SK-N-SH (cell line): ENCODE results near the gene DUS2. TPM values are rescaled to one million over a fixed set of nuclear protein-coding genes. Genes with fewer than 3 reads are reported as not detected.

Experiments used
- CTCF ChIA-PET: fragments of 300-600, 350-600 bp; formaldehyde crosslinking; extraction: SDS; loops from one replicate; lab custom pipeline; 2021; lab: Yijun Ruan, JAX
- POLR2A ChIA-PET: fragments of 350-600 bp; sonication (Branson Sonifier 250); formaldehyde crosslinking; extraction: SDS; loops from one replicate; lab custom pipeline; 2020; ENCODE audit warnings: antibody characterized with exemption, inconsistent platforms; lab: Yijun Ruan, JAX
- DNase-seq: peaks from one replicate; pipeline ENCODE4 v3.0.0; 2012
- H2AFZ ChIP-seq: fragments of 200-600 bp; sonication (generic); 2 replicates; pipeline ENCODE4 v1.8.1; 2016; ENCODE audit warnings: antibody characterized with exemption, mild to moderate bottlenecking, low read depth
- H3F3A ChIP-seq: fragments of 200-600 bp; sonication (generic); replicated peaks from 2 replicates; pipeline ENCODE3; 2016; ENCODE audit warnings: antibody characterized with exemption, mild to moderate bottlenecking; ENCODE audit not compliant: insufficient read depth
- H3K27ac ChIP-seq, 2 experiments: fragments of 200-500 bp in 1 of 2; fragments of 200-600 bp in 1 of 2; sonication (Bioruptor generic) in 1 of 2; sonication (generic), shearing (Covaris generic) in 1 of 2; 2 replicates each; pipeline versions ENCODE4 v1.5.1 to v1.6.1; 2014 to 2016; ENCODE audit warnings: low read depth in 2 of 2, inconsistent platforms in 1 of 2, low read length in 1 of 2, mild to moderate bottlenecking in 1 of 2, mixed read lengths in 1 of 2
- H3K27me3 ChIP-seq: fragments of 200-600 bp; sonication (generic), shearing (Covaris generic); 2 replicates; pipeline ENCODE4 v1.6.1; 2016; ENCODE audit warnings: mixed run types; ENCODE audit not compliant: insufficient read depth
- H3K36me3 ChIP-seq, 2 experiments: fragments of 200-500 bp in 1 of 2; fragments of 200-600 bp in 1 of 2; sonication (Bioruptor generic) in 1 of 2; sonication (generic) in 1 of 2; replicated peaks in 1 of 2; 2 replicates each; pipeline versions ENCODE3 to v1.5.1; 2014 to 2016; ENCODE audit warnings: low read length in 1 of 2, mild to moderate bottlenecking in 1 of 2; ENCODE audit not compliant: insufficient read depth in 2 of 2, control insufficient read depth in 1 of 2
- H3K4me1 ChIP-seq, 2 experiments: fragments of 200-500 bp in 1 of 2; fragments of 200-600 bp in 1 of 2; sonication (Bioruptor generic) in 1 of 2; sonication (generic), shearing (Covaris generic) in 1 of 2; 2 replicates each; pipeline versions ENCODE4 v1.5.1 to v1.6.1; 2014 to 2016; ENCODE audit warnings: low read depth in 1 of 2, low read length in 1 of 2, mixed run types in 1 of 2; ENCODE audit not compliant: insufficient read depth in 2 of 2, control insufficient read depth in 1 of 2
- H3K4me2 ChIP-seq: fragments of 200-600 bp; sonication (generic), shearing (Covaris generic); 2 replicates; pipeline ENCODE4 v1.6.1; 2017; ENCODE audit warnings: mixed run types
- H3K4me3 ChIP-seq, 2 experiments: fragments of 200-500 bp in 1 of 2; fragments of 200-600 bp in 1 of 2; sonication (Bioruptor generic) in 1 of 2; sonication (generic), shearing (Covaris generic) in 1 of 2; 2 replicates each; pipeline versions ENCODE4 v1.5.1 to v1.8.1; 2014 to 2016; ENCODE audit warnings: low read depth in 2 of 2, inconsistent platforms in 1 of 2, low read length in 1 of 2, mild to moderate bottlenecking in 1 of 2, mixed read lengths in 1 of 2, moderate library complexity in 1 of 2
- H3K79me2 ChIP-seq: fragments of 200-600 bp; sonication (generic); 2 replicates; pipeline ENCODE4 v1.8.1; 2017; ENCODE audit warnings: mild to moderate bottlenecking; ENCODE audit not compliant: insufficient read depth
- H3K9ac ChIP-seq: fragments of 200-600 bp; sonication (generic); 2 replicates; pipeline ENCODE4 v1.6.1; 2017; ENCODE audit warnings: mixed run types
- H3K9me2 ChIP-seq: fragments of 200-600 bp; sonication (generic); 2 replicates; pipeline ENCODE4 v1.6.1; 2017; ENCODE audit warnings: mixed run types
- H3K9me3 ChIP-seq: fragments of 200-600 bp; sonication (generic); 2 replicates; pipeline ENCODE4 v1.6.1; 2017; ENCODE audit warnings: mixed run types, mild to moderate bottlenecking, moderate library complexity
- H4K20me1 ChIP-seq: fragments of 200-600 bp; sonication (generic); 2 replicates; pipeline ENCODE4 v1.6.1; 2017; ENCODE audit warnings: mild to moderate bottlenecking, mixed run types; ENCODE audit not compliant: insufficient read depth
- ELF1 ChIP-seq: IDR thresholded peaks from 2 replicates; pipeline ENCODE4 v1.4.0; 2012
- GABPA ChIP-seq: IDR thresholded peaks from 2 replicates; pipeline ENCODE4 v1.4.0; 2012; ENCODE audit warnings: low read depth, mild to moderate bottlenecking
- MAX ChIP-seq: IDR thresholded peaks from 2 replicates; pipeline ENCODE4 v1.4.0; 2012; ENCODE audit warnings: low read depth
- MEF2A ChIP-seq: IDR thresholded peaks from 2 replicates; pipeline ENCODE4 v1.4.0; 2012; ENCODE audit warnings: low read depth, borderline replicate concordance
- NFIC ChIP-seq: IDR thresholded peaks from 2 replicates; pipeline ENCODE4 v1.4.0; 2012; ENCODE audit warnings: borderline replicate concordance
- POLR2AphosphoS5 ChIP-seq: IDR thresholded peaks from 2 replicates; pipeline ENCODE4 v1.6.1; 2012; ENCODE audit warnings: low read depth, low read length
- TAF1 ChIP-seq: IDR thresholded peaks from 2 replicates; pipeline ENCODE4 v1.6.1; 2012; ENCODE audit warnings: low read depth, mild to moderate bottlenecking, low read length, moderate library complexity, borderline replicate concordance
- USF1 ChIP-seq: IDR thresholded peaks from 2 replicates; pipeline ENCODE4 v1.4.0; 2012; ENCODE audit warnings: low read depth, borderline replicate concordance
- USF2 ChIP-seq: fragments of 150-350 bp; IDR thresholded peaks from 2 replicates; pipeline ENCODE4 v1.6.1; 2017; ENCODE audit warnings: antibody characterized with exemption, low read length, low read depth, borderline replicate concordance
- YY1 ChIP-seq: IDR thresholded peaks from 2 replicates; pipeline ENCODE4 v1.4.0; 2012; ENCODE audit warnings: low read depth, mild to moderate bottlenecking
- ZBTB33 ChIP-seq: IDR thresholded peaks from 2 replicates; pipeline ENCODE4 v1.4.0; 2012; ENCODE audit warnings: low read depth, borderline replicate concordance
- WGBS: methylation state at CpG from one replicate; pipeline ENCODE4 v1.1.6; 2017; ENCODE audit warnings: low lambda C conversion rate; 5-methylcytosine and 5-hydroxymethylcytosine counted together
- polyA plus RNA-seq, 3 experiments: library from polyadenylated mRNA; depleted of rRNA; stranded (reverse); fragments of >200 nt; gene quantifications; 2 replicates each; pipeline ENCODE4 v1.2.3, GENCODE V29; 2012
- TF ChIP-seq, protein P1 (sequence below): IDR thresholded peaks from 2 replicates; pipeline ENCODE4 v1.6.1; 2012; ENCODE audit warnings: mild to moderate bottlenecking, low read depth, low read length, moderate library complexity
- TF ChIP-seq, protein P2 (sequence below): IDR thresholded peaks from 2 replicates; pipeline ENCODE4; 2012

The DUS2 gene
- polyA plus RNA-seq, 1 of the 3 experiments (the other 2 are of a cell fraction) = 16.1 TPM

DNA sequence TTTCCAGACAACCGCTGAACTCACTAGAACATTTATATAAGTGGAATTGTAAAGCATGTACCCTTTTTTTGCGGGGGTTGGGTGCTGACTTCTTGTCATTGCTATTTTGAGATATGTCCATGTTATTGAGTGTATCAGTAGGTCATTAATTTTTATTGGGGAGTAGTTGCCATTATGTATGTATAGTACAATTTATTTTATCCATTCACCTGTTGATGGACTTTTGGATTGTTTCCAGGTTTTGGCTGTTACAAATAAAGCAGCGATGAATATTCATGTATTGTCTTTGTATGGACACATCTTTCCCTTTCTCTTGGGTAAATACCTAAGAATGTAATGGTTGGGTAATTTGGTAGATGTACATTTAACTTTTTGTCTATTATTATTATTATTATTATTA is 74.8 kb downstream of the DUS2 start:
- Histone ChIP-seq H3K9me2 (no peaks in the 10 kb centered on the region), H3K79me2 (peaks cover 97% of the 10 kb centered on the region), H3K27me3 (no peaks in the 10 kb centered on the region), H2AFZ (no peak overlapping the region), H4K20me1 (peaks cover 7% of the 10 kb centered on the region; the same call in 1 of the 2 replicates), H3K36me3 (peaks cover 0 to 4% of the 10 kb centered on the region in 2 experiments), H3K9me3 (no peaks in the 10 kb centered on the region), H3K4me1 (peaks cover 3 to 16% of the 10 kb centered on the region in 2 experiments; a peak in 3 of 4 replicates), H3K9ac (no peak overlapping the region), H3F3A (peaks cover 12% of the 10 kb centered on the region), H3K4me2 (no peak overlapping the region), H3K4me3 (no peak overlapping the region), H3K27ac (no peak overlapping the region)
- WGBS = 100% methylated on average over 3 of the region's 3 CpGs
- DNase-seq = no peak
- ChIA-PET CTCF (no interaction called here), POLR2A (no interaction called here)
- TF ChIP-seq NFIC (no peak), USF2 (no peak), GABPA (no peak), ZBTB33 (no peak)

DNA sequence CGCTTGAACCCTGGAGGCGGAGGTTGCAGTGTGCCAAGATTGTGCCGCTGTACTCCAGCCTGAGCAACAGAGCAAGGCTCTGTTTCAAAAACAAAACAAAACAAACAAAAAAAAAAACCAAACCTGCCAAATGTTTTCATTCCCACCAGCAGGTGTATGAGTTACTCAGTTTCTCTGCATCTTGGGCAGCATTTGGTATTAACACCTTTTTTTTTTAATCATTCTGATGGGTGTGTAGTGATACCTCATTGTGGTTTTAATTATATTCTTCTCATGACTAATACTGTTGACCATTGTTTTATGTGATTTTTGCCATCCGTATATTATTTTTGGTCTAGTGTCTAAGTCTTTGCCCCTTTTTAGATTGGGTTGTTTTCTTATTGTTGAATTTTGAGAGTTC is 77.4 kb downstream of the DUS2 start:
- no peak overlapping the region for H3K4me2 ChIP-seq
- H3K4me1 ChIP-seq = no peaks in the 10 kb centered on the region
- no peaks in the 10 kb centered on the region for H3K27me3 ChIP-seq
- TF ChIP-seq, protein P1, sequence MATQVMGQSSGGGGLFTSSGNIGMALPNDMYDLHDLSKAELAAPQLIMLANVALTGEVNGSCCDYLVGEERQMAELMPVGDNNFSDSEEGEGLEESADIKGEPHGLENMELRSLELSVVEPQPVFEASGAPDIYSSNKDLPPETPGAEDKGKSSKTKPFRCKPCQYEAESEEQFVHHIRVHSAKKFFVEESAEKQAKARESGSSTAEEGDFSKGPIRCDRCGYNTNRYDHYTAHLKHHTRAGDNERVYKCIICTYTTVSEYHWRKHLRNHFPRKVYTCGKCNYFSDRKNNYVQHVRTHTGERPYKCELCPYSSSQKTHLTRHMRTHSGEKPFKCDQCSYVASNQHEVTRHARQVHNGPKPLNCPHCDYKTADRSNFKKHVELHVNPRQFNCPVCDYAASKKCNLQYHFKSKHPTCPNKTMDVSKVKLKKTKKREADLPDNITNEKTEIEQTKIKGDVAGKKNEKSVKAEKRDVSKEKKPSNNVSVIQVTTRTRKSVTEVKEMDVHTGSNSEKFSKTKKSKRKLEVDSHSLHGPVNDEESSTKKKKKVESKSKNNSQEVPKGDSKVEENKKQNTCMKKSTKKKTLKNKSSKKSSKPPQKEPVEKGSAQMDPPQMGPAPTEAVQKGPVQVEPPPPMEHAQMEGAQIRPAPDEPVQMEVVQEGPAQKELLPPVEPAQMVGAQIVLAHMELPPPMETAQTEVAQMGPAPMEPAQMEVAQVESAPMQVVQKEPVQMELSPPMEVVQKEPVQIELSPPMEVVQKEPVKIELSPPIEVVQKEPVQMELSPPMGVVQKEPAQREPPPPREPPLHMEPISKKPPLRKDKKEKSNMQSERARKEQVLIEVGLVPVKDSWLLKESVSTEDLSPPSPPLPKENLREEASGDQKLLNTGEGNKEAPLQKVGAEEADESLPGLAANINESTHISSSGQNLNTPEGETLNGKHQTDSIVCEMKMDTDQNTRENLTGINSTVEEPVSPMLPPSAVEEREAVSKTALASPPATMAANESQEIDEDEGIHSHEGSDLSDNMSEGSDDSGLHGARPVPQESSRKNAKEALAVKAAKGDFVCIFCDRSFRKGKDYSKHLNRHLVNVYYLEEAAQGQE = no peak
- TF ChIP-seq POLR2AphosphoS5 (no peak), MAX (no peak), TAF1 (no peak), USF1 (no peak), ZBTB33 (no peak), YY1 (no peak), ELF1 (no peak), MEF2A (no peak)
- TF ChIP-seq, protein P2, sequence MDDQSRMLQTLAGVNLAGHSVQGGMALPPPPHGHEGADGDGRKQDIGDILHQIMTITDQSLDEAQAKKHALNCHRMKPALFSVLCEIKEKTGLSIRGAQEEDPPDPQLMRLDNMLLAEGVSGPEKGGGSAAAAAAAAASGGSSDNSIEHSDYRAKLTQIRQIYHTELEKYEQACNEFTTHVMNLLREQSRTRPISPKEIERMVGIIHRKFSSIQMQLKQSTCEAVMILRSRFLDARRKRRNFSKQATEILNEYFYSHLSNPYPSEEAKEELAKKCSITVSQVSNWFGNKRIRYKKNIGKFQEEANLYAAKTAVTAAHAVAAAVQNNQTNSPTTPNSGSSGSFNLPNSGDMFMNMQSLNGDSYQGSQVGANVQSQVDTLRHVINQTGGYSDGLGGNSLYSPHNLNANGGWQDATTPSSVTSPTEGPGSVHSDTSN = no peak
- peaks cover 97% of the 10 kb centered on the region for H3K79me2 ChIP-seq
- no peaks in the 10 kb centered on the region for H3K9me2 ChIP-seq
- ChIA-PET CTCF (no interaction called here), POLR2A (no interaction called here)
- no peak overlapping the region for H3K27ac ChIP-seq
- no peak overlapping the region for H3K9ac ChIP-seq
- 94% methylated on average over 4 of the region's 4 CpGs for WGBS
- peaks cover 7% of the 10 kb centered on the region; the same call in 1 of the 2 replicates for H4K20me1 ChIP-seq
- H3K4me3 ChIP-seq = no peak overlapping the region
- H2AFZ ChIP-seq = no peak overlapping the region
- H3K36me3 ChIP-seq = peaks cover 0 to 6% of the 10 kb centered on the region in 2 experiments
- H3F3A ChIP-seq = no peaks in the 10 kb centered on the region
- no peak for DNase-seq
- no peaks in the 10 kb centered on the region for H3K9me3 ChIP-seq
